Stimulated activated CD4-positive, alpha-beta T cell treated with anti-CD3 and anti-CD28 coated beads, Interleukin-15, amount 100 ng/mL, for 48 hours (primary cell): ENCODE results near the gene SDK1.

ENCODE experiments used
- DNase-seq, 2 donors: peaks; one replicate each; pipeline ENCODE4 v3.0.0-alpha.2; 2020; ENCODE audit warnings: low read depth in 2 of 2

The SDK1 gene

DNA sequence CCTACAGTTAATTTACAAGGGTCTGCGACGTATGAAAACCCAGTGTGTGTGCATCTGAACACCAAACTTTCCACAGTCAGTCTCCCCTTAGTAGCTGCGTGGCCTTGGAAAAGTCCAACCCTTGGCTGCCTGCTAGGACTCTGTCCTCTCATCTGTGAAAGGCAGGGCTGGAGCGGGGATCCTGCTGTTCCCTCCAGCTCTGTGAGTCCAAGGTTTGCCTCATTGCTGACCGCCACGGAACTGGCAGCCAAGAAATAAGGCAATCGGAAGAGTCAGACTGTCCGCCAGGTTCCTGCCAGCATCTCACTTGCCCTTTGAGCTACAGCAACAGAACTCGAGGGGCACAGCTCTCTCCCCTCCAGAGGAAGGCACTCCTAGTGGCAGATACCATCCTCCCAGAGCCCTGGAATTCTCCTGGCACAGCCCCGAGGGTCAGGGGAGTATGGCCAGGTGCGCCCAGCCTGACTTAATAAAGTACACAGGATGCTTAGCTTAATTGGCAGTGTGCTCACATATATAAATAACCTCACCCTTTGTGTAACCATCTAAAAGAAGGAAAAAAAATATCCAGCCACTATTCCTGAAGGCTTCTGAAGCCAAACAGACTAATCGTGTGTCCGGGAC lies 851.0 kb downstream of the SDK1 start:
- DNase-seq, result no peak

DNA sequence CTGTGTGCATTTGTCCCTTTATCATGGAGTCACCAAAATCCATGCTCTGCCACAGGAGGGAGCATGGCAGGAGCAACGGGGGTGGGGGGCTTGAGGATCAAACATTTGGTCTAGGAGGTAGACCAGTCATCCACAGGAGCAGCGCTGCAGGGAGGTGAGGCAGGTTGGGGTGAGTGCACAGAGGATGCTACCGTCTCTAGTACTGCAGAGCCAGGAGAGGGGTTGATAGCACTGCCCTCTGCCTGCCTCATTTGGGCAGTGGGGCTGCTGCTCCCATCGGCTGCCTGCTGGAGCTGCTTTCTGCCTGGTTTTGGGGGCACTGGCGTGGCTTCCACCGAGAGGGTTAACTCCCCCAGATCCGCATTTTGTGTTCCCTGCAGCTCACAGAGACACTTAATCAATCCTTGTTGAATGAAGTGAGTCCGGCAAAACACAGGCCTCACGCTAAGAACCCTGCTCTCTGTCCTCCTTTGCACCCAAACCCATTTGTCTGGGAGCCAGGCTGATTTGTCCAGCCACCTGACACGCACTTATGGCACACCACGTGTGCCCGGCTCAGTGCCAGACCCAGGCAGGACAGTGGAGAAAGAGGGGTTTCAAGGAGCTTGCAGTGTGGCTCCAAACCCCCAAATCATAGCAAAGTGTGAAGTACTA lies 854.0 kb downstream of the SDK1 start:
- no peak for DNase-seq

GRCh38 chr7:4156190-4156589 lies 855.1 kb downstream of the SDK1 start:
- no peak for DNase-seq

DNA sequence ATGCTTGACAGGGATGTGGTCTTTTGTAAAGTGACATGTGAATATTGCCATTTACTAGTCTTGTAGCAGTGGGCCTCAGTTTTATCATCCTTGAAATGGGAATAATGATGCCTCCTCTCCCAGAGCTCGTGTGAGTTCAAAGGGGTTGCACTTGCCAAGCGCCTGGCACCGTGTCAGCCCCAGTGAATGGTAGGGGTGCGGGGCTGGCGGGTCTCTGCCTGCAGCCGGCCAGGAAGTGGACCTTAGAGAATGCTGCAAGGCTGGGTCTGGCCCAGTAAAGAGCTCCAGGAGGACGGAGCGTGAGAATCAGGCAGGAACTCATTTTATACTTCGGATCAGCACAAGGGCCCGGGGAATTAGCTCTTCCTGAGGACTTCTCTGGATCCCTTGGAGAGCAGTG lies 856.6 kb downstream of the SDK1 start:
- DNase-seq, result no peak

DNA sequence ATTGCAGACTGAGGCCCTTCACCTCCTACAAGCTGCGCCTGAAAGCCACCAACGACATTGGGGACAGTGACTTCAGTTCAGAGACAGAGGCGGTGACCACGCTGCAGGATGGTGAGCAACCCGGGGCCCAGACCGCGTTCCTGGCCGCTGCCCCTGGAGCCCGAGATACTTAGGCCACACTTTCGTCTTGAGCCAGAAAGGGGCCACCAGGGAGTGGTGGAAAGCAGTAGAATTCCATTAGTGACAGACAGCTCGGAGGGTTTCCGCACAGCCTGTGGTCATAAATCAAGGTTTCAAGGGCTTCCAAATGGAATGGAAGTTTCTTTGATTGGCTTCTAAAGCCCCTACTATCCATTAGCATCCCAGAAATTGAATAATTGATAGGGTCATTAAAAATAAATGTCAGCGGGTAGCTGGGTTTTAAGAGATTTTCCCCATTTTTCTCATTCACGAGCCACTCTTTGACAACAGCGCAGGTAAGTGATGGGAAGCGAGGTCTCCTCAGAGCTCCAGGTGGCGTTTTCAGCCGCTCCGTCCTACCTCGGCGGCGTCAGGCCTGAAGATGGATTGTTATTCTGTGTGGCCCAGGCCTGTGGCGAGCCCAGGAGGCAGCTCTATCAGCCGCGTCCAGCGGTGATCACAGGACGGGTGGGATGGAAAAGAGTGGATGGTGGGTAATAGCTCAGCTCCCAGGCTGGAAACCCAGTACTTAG lies 857.5 kb downstream of the SDK1 start:
- no peak for DNase-seq

GRCh38 chr7:4159154-4159501 lies 858.1 kb downstream of the SDK1 start:
- no peak for DNase-seq

GRCh38 chr7:4159761-4160554 lies 858.9 kb downstream of the SDK1 start:
- no peak for DNase-seq

GRCh38 chr7:4162884-4163564 lies 862.0 kb downstream of the SDK1 start:
- DNase-seq, result no peak

GRCh38 chr7:4163565-4164203 lies 862.6 kb downstream of the SDK1 start:
- DNase-seq, result no peak

DNA sequence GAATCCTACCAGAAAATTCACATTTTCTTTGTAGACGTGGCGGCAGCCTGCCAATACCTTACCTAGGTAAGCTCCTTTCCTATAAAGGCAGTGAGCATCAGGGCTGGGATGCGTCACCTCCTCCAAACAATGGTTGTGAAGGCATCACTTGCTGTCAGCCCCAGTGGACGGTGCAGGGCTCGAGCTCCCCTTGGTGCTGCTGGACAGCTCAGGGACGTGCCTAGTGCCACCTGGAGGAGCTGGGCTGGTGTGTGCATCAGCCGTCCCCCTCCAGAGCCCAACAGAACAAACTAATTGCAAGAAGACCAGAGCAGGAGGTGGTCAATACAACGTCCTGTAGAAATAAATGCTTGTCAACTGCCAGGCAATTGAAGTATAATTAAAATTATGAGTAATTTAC lies 863.5 kb downstream of the SDK1 start:
- DNase-seq, result no peak

DNA sequence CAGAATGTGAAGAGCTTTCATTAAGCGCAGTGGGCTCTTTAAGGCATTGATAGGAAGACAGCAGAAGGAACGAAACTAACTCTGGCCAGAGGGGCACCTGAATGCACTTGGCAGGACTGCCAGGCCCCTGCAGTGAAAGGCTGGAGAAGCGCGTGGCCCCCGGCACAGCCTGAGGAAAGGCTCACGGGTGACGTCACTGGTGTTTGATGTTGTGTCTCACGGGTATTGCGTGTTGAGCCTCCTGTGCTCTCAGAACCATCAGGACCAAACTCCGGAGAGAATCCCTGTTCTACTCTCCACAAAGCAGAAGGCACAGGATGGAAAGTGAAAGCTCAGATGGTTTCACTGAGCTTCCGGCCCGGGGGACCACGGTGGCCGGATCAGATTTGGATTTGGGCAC lies 865.3 kb downstream of the SDK1 start:
- no peak for DNase-seq

DNA sequence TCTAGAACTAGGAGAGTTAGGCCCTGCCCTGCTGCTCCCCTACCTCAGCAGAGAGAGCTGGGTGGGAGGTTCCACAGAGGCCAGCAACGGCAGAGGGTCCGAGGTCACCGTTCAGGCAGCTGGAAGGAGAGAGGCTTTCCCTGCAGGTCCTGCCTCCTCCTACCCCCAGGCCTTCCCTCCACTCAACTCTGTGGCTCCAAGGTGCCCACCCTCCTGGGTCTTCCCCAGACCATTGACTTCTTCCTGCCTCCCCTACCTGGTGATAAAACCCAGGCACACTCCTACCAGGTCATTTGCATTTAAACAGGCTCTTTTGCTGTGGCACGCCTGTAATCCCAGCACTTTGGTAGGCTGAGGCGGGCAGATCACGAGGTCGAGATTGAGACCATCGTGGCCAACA lies 865.8 kb downstream of the SDK1 start:
- no peak for DNase-seq

DNA sequence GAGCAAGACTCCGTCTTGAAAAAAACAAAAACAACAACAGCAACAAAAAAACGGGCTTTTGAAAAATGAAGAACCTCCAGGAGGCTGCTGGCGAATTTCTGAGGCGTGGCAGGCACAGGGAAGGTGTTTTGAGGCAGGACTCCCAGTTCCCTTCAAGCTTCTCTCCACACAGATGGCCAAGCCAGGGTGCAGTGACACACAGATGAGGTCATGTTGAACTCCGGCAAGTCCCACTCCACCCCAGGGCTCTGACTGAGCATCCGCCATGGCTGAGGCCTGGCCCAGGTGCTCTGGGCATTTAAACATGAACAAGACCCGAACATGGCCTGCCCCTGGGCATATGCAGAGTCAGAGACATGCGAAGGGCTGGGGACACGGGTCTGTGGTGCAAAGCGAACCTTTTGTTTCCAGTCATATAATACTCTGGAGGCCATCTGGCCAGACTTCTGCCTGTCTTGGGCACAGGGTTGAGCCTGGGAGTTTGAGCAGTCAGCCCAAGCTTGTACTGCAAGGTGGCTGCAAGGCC lies 866.4 kb downstream of the SDK1 start:
- no peak for DNase-seq

- DNase-seq, result no peak
These were observed 867.0 kb downstream of the SDK1 start for GRCh38 chr7:4168041-4168440.

GRCh38 chr7:4168541-4168940 lies 867.5 kb downstream of the SDK1 start:
- no peak for DNase-seq

- no peak for DNase-seq
These were observed 868.4 kb downstream of the SDK1 start for GRCh38 chr7:4169455-4169854.

DNA sequence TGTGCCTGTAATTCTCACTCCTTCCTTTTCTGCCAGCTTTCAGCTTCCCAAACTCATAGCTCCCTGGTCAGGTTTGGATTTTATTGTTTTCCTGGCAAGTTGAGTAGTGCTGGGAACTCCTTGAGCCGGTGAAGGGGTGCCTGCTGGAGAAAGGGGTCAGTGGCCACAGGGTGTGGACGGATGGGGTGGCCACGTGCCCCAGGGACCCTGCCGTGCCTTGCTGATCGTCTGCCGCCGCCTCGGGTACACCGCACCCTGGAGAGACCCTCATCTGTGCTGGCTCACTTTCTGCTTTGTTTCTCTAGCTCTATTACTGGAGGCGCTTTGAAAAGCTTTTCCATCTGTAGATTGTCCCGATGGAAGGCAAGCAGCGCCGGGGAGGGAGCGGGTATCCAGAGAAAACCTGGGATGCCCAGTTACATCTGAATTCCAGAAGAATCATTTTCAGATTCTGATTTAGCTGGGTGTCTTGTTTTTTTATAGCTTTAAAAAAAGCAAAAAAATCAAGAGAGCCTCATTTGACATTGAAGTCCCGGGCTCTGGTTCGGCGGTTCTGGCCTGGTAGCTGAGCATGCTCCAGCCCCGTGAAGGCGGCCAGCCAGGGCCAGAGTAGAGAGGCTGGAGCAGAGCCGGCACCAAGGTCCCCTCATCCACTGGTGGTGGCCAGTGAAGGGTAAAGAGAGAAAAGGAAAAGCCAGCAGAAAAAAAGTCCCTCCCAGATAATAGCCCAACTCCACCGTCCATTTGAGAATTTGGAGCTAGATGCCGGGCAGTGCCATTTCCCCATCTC lies 870.1 kb downstream of the SDK1 start:
- no peak for DNase-seq

DNA sequence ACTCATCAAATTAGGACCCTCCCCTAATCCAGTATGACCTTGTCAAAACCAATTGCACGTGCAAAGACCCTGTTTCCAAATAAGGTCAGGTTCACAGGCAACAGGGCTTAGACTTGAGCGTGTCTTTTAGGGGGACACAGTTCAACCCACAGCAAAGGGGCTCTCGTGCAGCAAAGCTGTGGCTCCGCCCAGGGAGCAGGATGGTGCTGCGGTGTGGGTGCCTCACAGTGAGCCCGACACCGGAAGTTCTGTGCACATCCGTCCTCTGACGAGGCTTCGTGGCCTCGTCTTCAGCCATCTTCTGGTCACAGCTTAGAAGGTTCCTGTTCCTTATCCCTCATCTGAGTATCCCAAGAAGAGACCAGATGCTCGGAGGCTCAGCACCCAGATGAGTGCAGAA lies 871.8 kb downstream of the SDK1 start:
- no peak for DNase-seq

GRCh38 chr7:4173615-4174014 lies 872.6 kb downstream of the SDK1 start:
- DNase-seq, result no peak

GRCh38 chr7:4174016-4174415 lies 873.0 kb downstream of the SDK1 start:
- no peak for DNase-seq
